ENCODE data around the gene TAF11L5.
A peak's percentile ranks its signal among the peaks of the same experiment; 100 is the strongest.
"Not testable (repeated sequence)": the region's sequence is repeated elsewhere in the genome, so short reads cannot be mapped to it uniquely, and the experiment has no call there.

Gene TAF11L5
- total RNA-seq, result 0 reads per million in 9 experiments

DNA sequence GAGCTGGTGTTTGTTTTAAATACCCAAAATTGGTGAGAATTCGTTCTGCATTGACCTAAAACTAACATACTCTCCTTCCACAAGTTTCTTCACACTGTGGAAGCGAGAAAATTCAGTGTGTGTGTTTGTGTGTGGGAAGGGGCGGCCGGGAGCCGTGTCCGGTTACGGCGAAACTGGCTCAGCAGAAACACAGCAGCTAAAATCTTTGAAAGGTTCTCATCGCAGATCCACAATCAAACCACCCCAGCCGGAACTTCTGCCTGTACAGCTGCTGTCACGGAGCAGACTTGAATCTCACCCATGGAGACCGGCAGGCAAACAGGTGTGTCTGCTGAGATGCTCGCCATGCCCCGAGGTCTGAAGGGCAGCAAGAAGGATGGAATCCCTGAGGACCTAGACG lies at the start of gene TAF11L5:
Gene TAF11L5, plus strand, starts transcription at position 301 of the 400 bp plus-strand sequence.
- H3K27ac Mint-ChIP-seq; H3K4me3 Mint-ChIP-seq; H3K4me1 Mint-ChIP-seq (ENCODE audit: low read depth in 2 of 2); H3K27me3 Mint-ChIP-seq; DNase-seq; H3K36me3 Mint-ChIP-seq (ENCODE audit: insufficient read depth); ATAC-seq (replicated peaks); H3K9me3 Mint-ChIP-seq: not testable (repeated sequence)

DNA sequence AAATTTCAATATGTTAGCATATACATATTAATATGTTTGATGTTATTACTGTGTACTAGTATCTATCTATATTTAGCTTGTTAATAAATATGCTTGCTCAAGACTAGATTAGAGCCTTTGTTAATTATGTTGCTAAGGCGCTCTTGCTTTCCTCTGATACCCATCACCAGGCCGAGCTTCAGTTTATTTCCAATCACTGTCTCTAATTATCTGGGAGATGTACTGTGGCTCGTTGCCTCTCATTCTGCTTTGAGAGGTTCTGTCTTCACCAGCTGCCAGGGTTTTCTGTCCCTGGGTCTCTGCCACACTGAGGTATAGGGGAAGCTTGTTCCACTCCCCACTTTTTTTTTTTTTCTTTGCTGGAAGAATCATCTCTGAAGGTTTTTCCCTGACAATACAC lies 48.0 kb upstream of the TAF11L5 start:
- DNase-seq (no peak), ATAC-seq (replicated peaks) (no peak)
- no peaks in the 10 kb centered on the region for H3K4me1 Mint-ChIP-seq (ENCODE audit: low read depth in 2 of 2)
- no peak overlapping the region for H3K4me3 Mint-ChIP-seq
- no peaks in the 10 kb centered on the region for H3K27me3 Mint-ChIP-seq
- peaks cover 8 to 10% of the 10 kb centered on the region in 2 donors for H3K9me3 Mint-ChIP-seq
- H3K27ac Mint-ChIP-seq, result no peak overlapping the region
- no peaks in the 10 kb centered on the region for H3K36me3 Mint-ChIP-seq (ENCODE audit: insufficient read depth)

DNA sequence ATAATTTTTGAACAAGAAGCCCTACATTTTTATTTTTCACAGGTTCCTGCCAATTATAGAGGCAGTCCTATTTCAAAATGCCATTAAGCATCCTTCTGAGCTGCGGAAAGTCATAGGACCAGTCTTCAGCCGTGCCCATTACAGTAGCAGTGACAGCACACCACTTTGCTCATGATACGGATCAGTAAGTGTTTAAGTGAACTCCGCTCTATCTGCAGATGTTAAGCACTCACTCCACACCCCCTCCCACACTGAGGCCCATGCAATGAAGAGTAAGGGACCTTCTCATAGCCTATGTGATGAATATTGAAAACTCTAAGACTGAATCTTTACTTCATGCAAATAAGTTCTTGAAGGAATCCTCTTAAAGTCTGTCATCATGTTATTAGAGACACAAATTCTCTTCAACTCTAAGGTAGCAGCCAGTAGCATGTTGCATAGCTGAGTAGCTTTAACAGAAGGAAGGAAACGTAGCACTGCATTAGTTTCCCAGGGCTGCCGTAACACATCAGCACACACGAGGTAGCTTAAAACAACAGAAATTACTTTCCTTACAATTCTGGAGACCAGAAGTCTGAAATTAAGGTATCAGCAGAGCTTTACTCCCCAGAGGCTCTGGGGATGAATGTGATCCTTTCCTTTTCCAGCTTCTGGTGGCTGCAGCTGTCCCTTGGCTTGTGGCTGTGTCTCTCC lies 47.3 kb upstream of the TAF11L5 start:
- no peak overlapping the region for H3K4me3 Mint-ChIP-seq
- no peak for ATAC-seq (replicated peaks)
- H3K4me1 Mint-ChIP-seq (ENCODE audit: low read depth in 2 of 2), result no peaks in the 10 kb centered on the region
- H3K36me3 Mint-ChIP-seq (ENCODE audit: insufficient read depth), result no peaks in the 10 kb centered on the region
- no peaks in the 10 kb centered on the region for H3K27me3 Mint-ChIP-seq
- no peak overlapping the region for H3K27ac Mint-ChIP-seq
- no peak for DNase-seq
- H3K9me3 Mint-ChIP-seq, result peaks cover 8% of the 10 kb centered on the region in 2 donors

DNA sequence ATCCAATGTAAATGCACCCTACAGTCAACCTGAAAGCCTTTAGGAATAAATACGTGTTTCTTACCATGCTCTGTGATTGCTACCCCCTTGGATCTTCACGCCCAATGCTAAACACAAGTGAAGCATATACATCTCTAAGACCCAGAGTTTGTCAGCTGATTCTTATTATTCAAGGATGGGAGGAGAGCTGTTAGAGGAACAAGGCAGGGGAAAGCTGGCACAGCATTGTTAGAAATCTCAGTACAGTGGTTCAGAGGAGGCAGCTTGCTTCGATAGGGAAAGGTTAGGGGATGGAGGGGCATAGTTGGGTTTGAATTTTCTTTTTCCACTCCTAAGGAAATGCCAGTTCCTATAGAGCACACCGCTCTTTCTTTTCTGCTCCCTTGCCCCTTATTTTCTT lies 43.7 kb upstream of the TAF11L5 start:
- H3K27ac Mint-ChIP-seq, result no peak overlapping the region

DNA sequence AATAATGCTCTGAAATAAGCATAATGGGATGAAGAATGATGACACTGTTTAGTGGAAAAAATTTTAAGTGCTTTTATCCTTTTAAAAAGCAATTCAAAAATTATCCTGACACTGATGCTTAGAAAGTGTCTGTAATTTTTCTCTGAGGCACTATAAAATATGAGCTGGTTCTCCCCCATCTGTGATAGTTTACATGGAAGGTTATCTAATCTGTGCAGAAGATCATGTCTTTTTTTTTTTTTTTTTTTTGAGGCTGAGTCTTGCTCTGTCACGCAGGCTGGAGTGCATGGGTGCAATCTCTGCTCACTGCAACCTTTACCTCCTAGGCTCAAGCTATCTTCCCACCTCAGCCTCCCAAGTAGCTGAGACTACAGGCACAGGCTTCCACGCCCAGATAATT lies 42.2 kb upstream of the TAF11L5 start:
- Mint-ChIP-seq H3K4me1 (ENCODE audit: low read depth in 2 of 2) (no peaks in the 10 kb centered on the region), H3K9me3 (peaks cover 3 to 18% of the 10 kb centered on the region in 2 donors), H3K27ac (no peak overlapping the region), H3K36me3 (ENCODE audit: insufficient read depth) (no peaks in the 10 kb centered on the region), H3K27me3 (no peaks in the 10 kb centered on the region), H3K4me3 (no peak overlapping the region)
- DNase-seq (no peak), ATAC-seq (replicated peaks) (no peak)

More for the DNA sequence above, 43.7 kb upstream of the TAF11L5 start:
- no peaks in the 10 kb centered on the region for H3K27me3 Mint-ChIP-seq
- DNase-seq (no peak), ATAC-seq (replicated peaks) (no peak)
- H3K4me3 Mint-ChIP-seq, result no peak overlapping the region
- H3K4me1 Mint-ChIP-seq (ENCODE audit: low read depth in 2 of 2), result no peaks in the 10 kb centered on the region
- no peaks in the 10 kb centered on the region for H3K36me3 Mint-ChIP-seq (ENCODE audit: insufficient read depth)
- peaks cover 8 to 13% of the 10 kb centered on the region in 2 donors for H3K9me3 Mint-ChIP-seq

DNA sequence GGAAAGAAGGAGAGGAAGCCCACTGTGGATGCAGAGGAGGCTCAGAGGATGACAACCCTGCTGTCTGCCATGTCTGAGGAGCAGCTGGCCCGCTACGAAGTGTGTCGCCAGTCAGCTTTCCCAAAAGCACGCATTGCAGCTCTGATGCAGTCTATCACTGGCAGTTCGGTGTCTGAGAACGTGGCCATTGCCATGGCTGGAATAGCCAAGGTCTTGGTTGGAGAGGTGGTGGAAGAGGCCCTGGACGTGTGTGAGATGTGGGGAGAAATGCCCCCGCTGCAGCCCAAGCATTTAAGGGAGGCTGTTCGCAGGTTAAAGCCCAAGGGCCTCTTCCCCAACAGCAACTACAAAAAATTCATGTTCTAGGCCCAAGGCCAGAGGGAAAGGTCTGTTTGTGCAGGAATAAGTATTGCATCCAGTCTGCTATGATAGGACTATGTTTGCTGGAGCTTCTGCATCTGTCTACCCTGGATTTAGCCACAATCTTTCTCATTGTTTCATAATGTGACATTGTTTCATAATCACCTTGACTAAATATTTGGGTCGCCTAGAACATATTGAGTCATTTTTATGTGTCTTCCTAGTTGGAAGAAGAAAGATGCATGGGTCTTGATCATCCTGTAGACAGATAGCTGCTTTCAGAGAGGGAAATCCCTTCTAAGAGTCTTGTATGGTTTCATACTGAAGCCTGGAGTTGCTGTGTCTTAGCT lies 38.4 kb upstream of the TAF11L5 start:
- H3K9me3 Mint-ChIP-seq, result peaks cover 4 to 19% of the 10 kb centered on the region in 2 donors
- not testable (repeated sequence) for ATAC-seq (replicated peaks); H3K27me3 Mint-ChIP-seq; H3K27ac Mint-ChIP-seq; H3K4me3 Mint-ChIP-seq; H3K4me1 Mint-ChIP-seq (ENCODE audit: low read depth in 2 of 2); H3K36me3 Mint-ChIP-seq (ENCODE audit: insufficient read depth); DNase-seq

DNA sequence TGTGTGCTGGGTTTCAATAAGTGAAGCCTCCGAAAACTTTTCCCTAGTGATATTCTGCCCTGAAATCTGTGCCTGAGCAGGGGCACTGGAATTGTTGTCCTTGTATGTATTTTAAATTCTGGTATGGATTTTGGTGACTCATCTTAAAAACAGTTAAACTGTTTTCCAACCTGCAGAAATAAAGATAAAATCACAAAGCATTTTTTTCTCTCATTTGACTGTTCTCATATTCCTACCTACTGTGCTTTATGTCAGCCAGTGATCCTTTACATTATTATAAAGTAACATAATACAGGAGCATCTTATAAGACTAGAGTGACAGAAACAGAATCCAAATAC lies 37.9 kb upstream of the TAF11L5 start:
- no peak for DNase-seq
- no peaks in the 10 kb centered on the region for H3K36me3 Mint-ChIP-seq (ENCODE audit: insufficient read depth)
- peaks cover 4 to 19% of the 10 kb centered on the region in 2 donors for H3K9me3 Mint-ChIP-seq
- no peak overlapping the region for H3K4me3 Mint-ChIP-seq
- no peak for ATAC-seq (replicated peaks)
- H3K27ac Mint-ChIP-seq, result no peak overlapping the region
- no peaks in the 10 kb centered on the region for H3K4me1 Mint-ChIP-seq (ENCODE audit: low read depth in 2 of 2)
- no peaks in the 10 kb centered on the region for H3K27me3 Mint-ChIP-seq

DNA sequence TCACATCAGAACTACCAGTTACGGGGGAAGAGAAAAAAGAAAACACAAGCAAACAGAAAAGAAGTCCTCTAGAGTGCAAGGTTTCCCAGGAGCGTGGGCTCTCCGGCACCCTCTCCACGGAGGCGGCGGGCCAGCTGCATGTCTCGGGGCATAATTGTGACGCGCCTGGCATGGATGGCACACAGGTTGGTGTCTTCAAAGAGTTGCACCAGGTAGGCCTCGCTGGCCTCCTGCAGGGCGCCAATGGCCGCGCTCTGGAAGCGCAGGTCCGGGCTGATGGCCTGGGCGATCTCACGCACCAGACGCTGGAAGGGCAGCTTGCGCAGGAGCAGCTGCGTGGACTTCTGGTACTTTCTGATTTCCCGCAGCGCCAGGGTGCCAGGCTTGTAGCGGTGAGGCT lies 33.8 kb upstream of the TAF11L5 start:
- H3K4me1 Mint-ChIP-seq (ENCODE audit: low read depth in 2 of 2); H3K4me3 Mint-ChIP-seq; H3K36me3 Mint-ChIP-seq (ENCODE audit: insufficient read depth); DNase-seq; H3K27me3 Mint-ChIP-seq; H3K27ac Mint-ChIP-seq; ATAC-seq (replicated peaks): not testable (repeated sequence)
- peaks cover 10 to 26% of the 10 kb centered on the region in 2 donors for H3K9me3 Mint-ChIP-seq

DNA sequence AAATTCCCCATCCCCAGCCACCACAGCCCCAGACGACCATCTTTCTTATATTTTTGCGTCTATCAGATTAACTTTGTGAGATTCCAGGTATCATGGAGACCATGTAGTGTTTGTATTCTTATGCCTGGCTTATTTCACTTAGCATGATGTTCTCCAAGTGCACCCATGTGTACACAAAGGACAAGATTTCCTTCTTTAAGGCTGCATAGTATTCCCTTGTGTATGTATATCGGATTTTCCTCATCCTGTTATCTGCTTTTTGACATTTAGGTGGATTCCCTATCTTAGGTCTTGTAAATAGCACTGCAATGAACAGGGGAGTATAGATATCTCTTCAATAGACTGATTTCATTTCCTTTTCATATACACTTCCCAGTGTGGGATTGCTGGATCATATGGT lies 32.3 kb upstream of the TAF11L5 start:
- DNase-seq (no peak), ATAC-seq (replicated peaks) (no peak)
- H3K36me3 Mint-ChIP-seq (ENCODE audit: insufficient read depth), result no peaks in the 10 kb centered on the region
- no peak overlapping the region for H3K27ac Mint-ChIP-seq
- H3K27me3 Mint-ChIP-seq, result no peaks in the 10 kb centered on the region
- H3K4me1 Mint-ChIP-seq (ENCODE audit: low read depth in 2 of 2), result no peaks in the 10 kb centered on the region
- no peak overlapping the region for H3K4me3 Mint-ChIP-seq
- H3K9me3 Mint-ChIP-seq, result peaks cover 10 to 21% of the 10 kb centered on the region in 2 donors

DNA sequence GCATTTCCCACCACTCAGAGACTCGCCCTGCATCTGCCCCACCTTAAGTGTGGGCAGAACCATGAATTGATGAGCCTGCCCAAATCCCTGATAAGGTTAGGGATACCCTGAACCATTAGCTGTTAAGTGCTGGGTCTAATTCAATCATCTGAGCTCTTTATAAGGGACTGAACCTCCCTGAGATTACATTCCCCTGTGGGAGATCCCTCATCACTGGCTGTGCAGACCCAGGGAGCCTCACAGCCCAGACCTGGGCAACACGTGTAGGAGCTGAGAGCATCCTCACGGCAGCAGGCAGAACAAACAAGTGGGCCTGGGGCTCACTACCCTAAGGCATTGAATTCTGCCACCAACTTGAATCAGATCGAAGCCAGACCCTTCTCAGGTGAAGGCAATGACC lies 27.6 kb upstream of the TAF11L5 start:
- Mint-ChIP-seq H3K4me3 (no peak overlapping the region), H3K36me3 (ENCODE audit: insufficient read depth) (no peaks in the 10 kb centered on the region), H3K4me1 (ENCODE audit: low read depth in 2 of 2) (no peaks in the 10 kb centered on the region), H3K9me3 (peaks cover 10 to 20% of the 10 kb centered on the region in 2 donors), H3K27ac (no peak overlapping the region), H3K27me3 (no peaks in the 10 kb centered on the region)
- ATAC-seq (replicated peaks) (no peak), DNase-seq (no peak)

DNA sequence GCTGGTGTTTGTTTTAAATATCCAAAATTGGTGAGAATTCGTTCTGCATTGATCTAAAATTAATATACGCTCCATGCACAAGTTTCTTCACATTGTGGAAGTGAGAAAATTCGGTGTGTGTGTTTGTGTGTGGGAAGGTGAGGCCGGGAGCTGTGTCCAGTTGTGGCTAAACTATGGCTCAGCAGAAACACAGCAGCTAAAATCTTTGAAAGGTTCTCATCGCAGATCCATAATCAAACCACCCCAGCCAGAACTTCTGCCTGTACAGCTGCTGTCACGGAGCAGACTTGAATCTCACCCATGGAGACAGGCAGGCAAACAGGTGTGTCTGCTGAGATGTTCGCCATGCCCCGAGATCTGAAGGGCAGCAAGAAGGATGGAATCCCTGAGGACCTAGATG lies 27.1 kb upstream of the TAF11L5 start, which contains the start of gene TAF11L2:
Gene TAF11L2, plus strand, starts transcription at position 301 of the 400 bp plus-strand sequence.
- not testable (repeated sequence) for H3K27me3 Mint-ChIP-seq; DNase-seq; H3K36me3 Mint-ChIP-seq (ENCODE audit: insufficient read depth); H3K4me1 Mint-ChIP-seq (ENCODE audit: low read depth in 2 of 2); ATAC-seq (replicated peaks); H3K27ac Mint-ChIP-seq; H3K4me3 Mint-ChIP-seq
- peaks cover 6 to 16% of the 10 kb centered on the region in 2 donors for H3K9me3 Mint-ChIP-seq

DNA sequence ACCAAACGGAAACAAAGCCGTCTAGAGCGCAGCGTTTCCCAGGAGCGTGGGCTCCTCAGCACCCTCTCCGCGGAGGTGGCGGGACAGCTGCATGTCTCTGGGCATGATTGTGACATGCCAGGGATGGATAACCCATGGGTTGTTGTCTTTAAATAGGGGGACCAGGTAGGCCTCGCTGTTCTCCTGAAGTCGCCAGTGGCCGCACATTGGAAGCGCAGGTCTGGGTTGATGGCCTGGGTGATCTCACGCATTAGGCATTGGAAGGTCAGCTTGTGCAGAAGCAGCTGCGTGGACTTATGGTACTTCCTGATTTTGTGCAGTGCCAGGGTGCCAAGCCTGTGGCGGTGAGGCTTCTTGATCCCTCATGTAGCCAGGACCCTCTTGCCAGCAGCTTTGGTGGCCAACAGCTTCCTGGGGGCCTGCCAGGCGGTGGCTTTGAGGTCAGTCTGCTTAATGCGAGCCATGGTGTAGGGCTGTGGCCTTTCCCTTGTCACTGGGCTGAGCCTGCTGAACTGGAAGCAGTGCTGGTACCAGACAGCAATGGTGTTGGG lies 13.2 kb upstream of the TAF11L5 start:
- ATAC-seq (replicated peaks), result no peak
- no peak overlapping the region for H3K27ac Mint-ChIP-seq
- H3K4me3 Mint-ChIP-seq, result no peak overlapping the region
- no peaks in the 10 kb centered on the region for H3K27me3 Mint-ChIP-seq
- no peak for DNase-seq
- H3K36me3 Mint-ChIP-seq (ENCODE audit: insufficient read depth), result no peaks in the 10 kb centered on the region
- peaks cover 4 to 31% of the 10 kb centered on the region in 2 donors for H3K9me3 Mint-ChIP-seq
- no peaks in the 10 kb centered on the region for H3K4me1 Mint-ChIP-seq (ENCODE audit: low read depth in 2 of 2)

DNA sequence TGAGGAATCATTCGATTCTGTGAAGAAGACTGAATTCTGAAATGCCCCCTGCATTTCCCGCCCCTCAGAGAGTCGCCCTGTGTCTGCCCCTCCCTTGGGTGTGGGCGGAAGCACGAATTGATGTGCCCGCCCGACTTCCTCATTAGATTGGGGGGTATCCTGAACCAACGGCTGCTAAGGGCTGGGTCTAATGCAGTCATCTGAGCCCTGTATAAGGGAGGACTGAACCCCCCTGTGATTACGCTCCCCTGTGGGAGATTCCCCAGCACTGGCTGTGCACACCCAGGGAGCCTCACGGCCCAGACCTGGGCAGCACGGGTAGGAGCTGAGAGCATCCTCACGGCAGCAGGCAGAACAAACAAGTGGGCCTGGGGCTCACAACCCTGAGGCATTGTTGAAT lies 7.5 kb upstream of the TAF11L5 start:
- ATAC-seq (replicated peaks); H3K27me3 Mint-ChIP-seq; H3K4me1 Mint-ChIP-seq (ENCODE audit: low read depth in 2 of 2); H3K9me3 Mint-ChIP-seq; H3K27ac Mint-ChIP-seq; H3K4me3 Mint-ChIP-seq; H3K36me3 Mint-ChIP-seq (ENCODE audit: insufficient read depth): not testable (repeated sequence)
- DNase-seq, result peak in 1 of 3 experiments; percentile 7

DNA sequence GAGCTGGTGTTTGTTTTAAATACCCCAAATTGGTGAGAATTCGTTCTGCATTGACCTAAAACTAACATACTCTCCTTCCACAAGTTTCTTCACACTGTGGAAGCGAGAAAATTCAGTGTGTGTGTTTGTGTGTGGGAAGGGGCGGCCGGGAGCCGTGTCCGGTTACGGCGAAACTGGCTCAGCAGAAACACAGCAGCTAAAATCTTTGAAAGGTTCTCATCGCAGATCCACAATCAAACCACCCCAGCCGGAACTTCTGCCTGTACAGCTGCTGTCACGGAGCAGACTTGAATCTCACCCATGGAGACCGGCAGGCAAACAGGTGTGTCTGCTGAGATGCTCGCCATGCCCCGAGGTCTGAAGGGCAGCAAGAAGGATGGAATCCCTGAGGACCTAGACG lies 7.0 kb upstream of the TAF11L5 start, which contains the start of gene TAF11L3:
Gene TAF11L3, plus strand, starts transcription at position 301 of the 400 bp plus-strand sequence.
- H3K36me3 Mint-ChIP-seq (ENCODE audit: insufficient read depth); H3K4me1 Mint-ChIP-seq (ENCODE audit: low read depth in 2 of 2); ATAC-seq (replicated peaks); H3K27me3 Mint-ChIP-seq; H3K4me3 Mint-ChIP-seq; H3K9me3 Mint-ChIP-seq; H3K27ac Mint-ChIP-seq; DNase-seq: not testable (repeated sequence)

All from effector memory CD8-positive, alpha-beta T cell (primary cell).